H1 (cell line): Measurements from ENCODE around the gene TBC1D9B. TPM values are rescaled to one million over a fixed set of nuclear protein-coding genes. Genes with fewer than 3 reads are reported as not detected.
A peak's percentile ranks its signal among the peaks of the same experiment; 100 is the strongest.

ENCODE experiments used
- CTCF ChIA-PET: fragments of 300-600 bp; sonication (Branson Sonifier 250); formaldehyde crosslinking; loops from one replicate; lab custom pipeline; 2021; ENCODE audit not compliant: partially characterized antibody; lab: Charles Lee
- POLR2A ChIA-PET: fragments of 300-600 bp; sonication (Branson Sonifier 250); formaldehyde crosslinking; loops from one replicate; lab custom pipeline; 2021; ENCODE audit warnings: inconsistent platforms; ENCODE audit not compliant: partially characterized antibody; lab: Charles Lee
- DNase-seq, 2 experiments: peaks; one replicate each; pipeline versions ENCODE4 v3.0.0 to v3.0.0-alpha.2; 2010 to 2022; ENCODE audit warnings: low spot score in 2 of 2, low read depth in 1 of 2, mixed read lengths in 1 of 2
- FAIRE-seq: peaks from 2 replicates; lab custom pipeline; 2011; peaks lifted over from hg19 to GRCh38; lab: Jason Lieb, UNC
- H2AFZ ChIP-seq: 2 replicates; pipeline ENCODE4 v1.8.1; 2012; ENCODE audit warnings: low read length, inconsistent platforms
- H2AK5ac ChIP-seq: 2 replicates; pipeline ENCODE4 v1.6.1; 2013; ENCODE audit warnings: low read depth, low read length
- H2BK120ac ChIP-seq: replicated peaks from 2 replicates; pipeline ENCODE3; 2013; ENCODE audit warnings: low read depth, low read length, inconsistent platforms
- H2BK12ac ChIP-seq: 2 replicates; pipeline ENCODE4 v1.6.1; 2013; ENCODE audit warnings: low read depth, low read length
- H2BK15ac ChIP-seq: 2 replicates; pipeline ENCODE4 v1.6.1; 2013; ENCODE audit warnings: low read length
- H2BK20ac ChIP-seq: 2 replicates; pipeline ENCODE4 v1.6.1; 2013; ENCODE audit warnings: low read length
- H2BK5ac ChIP-seq: 2 replicates; pipeline ENCODE4 v1.6.1; 2013; ENCODE audit warnings: low read depth, low read length
- H3K14ac ChIP-seq: 2 replicates; pipeline ENCODE4 v1.6.1; 2013; ENCODE audit warnings: inconsistent platforms; ENCODE audit not compliant: insufficient read length
- H3K18ac ChIP-seq: 2 replicates; pipeline ENCODE4 v1.6.1; 2013; ENCODE audit warnings: low read length; ENCODE audit errors: extremely low read depth
- H3K23ac ChIP-seq: 2 replicates; pipeline ENCODE4 v1.6.1; 2013; ENCODE audit warnings: inconsistent platforms; ENCODE audit not compliant: insufficient read length
- H3K23me2 ChIP-seq: 2 replicates; pipeline ENCODE4 v1.6.1; 2013; ENCODE audit warnings: low read depth, low read length
- H3K27ac ChIP-seq: 2 replicates; pipeline ENCODE4 v1.6.1; 2011; ENCODE audit warnings: low read depth, low read length, inconsistent platforms
- H3K27me3 ChIP-seq, 4 experiments: replicated peaks in 1 of 4; 1 replicate in 1 of 4; 2 replicates in 3 of 4; pipeline versions ENCODE4 v1.6.1 to v1.8.1; 2011 to 2013; ENCODE audit warnings: low read length in 3 of 4, mild to moderate bottlenecking in 3 of 4, inconsistent platforms in 2 of 4, mixed read lengths in 2 of 4, moderate library complexity in 1 of 4; ENCODE audit not compliant: control insufficient read depth in 3 of 4, insufficient read depth in 3 of 4; ENCODE audit errors: extremely low read depth in 1 of 4
- H3K36me3 ChIP-seq, 4 experiments: 2 replicates each; pipeline versions ENCODE4 v1.6.1 to v1.8.1; 2011 to 2013; ENCODE audit warnings: mild to moderate bottlenecking in 4 of 4, low read length in 3 of 4, moderate library complexity in 2 of 4, control low read depth in 1 of 4, inconsistent platforms in 1 of 4; ENCODE audit not compliant: insufficient read depth in 4 of 4, control insufficient read depth in 2 of 4
- H3K4ac ChIP-seq: replicated peaks from 2 replicates; pipeline ENCODE3; 2013; ENCODE audit warnings: low read length, low read depth, mixed read lengths, inconsistent platforms; ENCODE audit not compliant: insufficient read length
- H3K4me1 ChIP-seq, 4 experiments: replicated peaks in 1 of 4; 1 replicate in 1 of 4; 2 replicates in 3 of 4; pipeline versions ENCODE4 v1.6.1 to v1.8.1; 2011 to 2013; ENCODE audit warnings: low read length in 3 of 4, inconsistent platforms in 2 of 4, mixed read lengths in 1 of 4; ENCODE audit not compliant: insufficient read depth in 4 of 4, control insufficient read depth in 3 of 4
- H3K4me2 ChIP-seq, 2 experiments: 2 replicates each; pipeline versions ENCODE4 v1.6.1 to v1.8.1; 2011 to 2013; ENCODE audit warnings: low read depth in 2 of 2, low read length in 2 of 2, control low read depth in 1 of 2, inconsistent platforms in 1 of 2, mild to moderate bottlenecking in 1 of 2; ENCODE audit not compliant: insufficient read depth in 1 of 2
- H3K4me3 ChIP-seq, 4 experiments: fragments of 200-600, 300-600 bp in 1 of 4; sonication (generic), shearing (Covaris generic), sonication (Bioruptor Twin) in 1 of 4; 2 replicates each; pipeline versions ENCODE4 v1.5.1 to v1.8.1; 2011 to 2016; ENCODE audit warnings: low read length in 4 of 4, low read depth in 3 of 4, control low read depth in 2 of 4, inconsistent platforms in 2 of 4, mild to moderate bottlenecking in 2 of 4, mixed read lengths in 1 of 4, moderate library complexity in 1 of 4; ENCODE audit not compliant: insufficient read depth in 2 of 4; ENCODE audit errors: extremely low read depth in 1 of 4
- H3K56ac ChIP-seq: replicated peaks from 2 replicates; pipeline ENCODE3; 2013; ENCODE audit warnings: low read depth, mild to moderate bottlenecking, mixed read lengths, low read length, inconsistent platforms; ENCODE audit not compliant: insufficient read length
- H3K79me1 ChIP-seq: 2 replicates; pipeline ENCODE4 v1.6.1; 2013; ENCODE audit warnings: low read depth, low read length, control low read depth
- H3K79me2 ChIP-seq, 2 experiments: 2 replicates each; pipeline versions ENCODE4 v1.6.1 to v1.8.1; 2012 to 2013; ENCODE audit warnings: low read length in 2 of 2, mild to moderate bottlenecking in 2 of 2, inconsistent platforms in 1 of 2; ENCODE audit not compliant: insufficient read depth in 2 of 2, control insufficient read depth in 1 of 2
- H3K9ac ChIP-seq, 4 experiments: replicated peaks in 1 of 4; 1 replicate in 1 of 4; 2 replicates in 3 of 4; pipeline versions ENCODE4 v1.6.1 to v1.8.1; 2011 to 2013; ENCODE audit warnings: low read depth in 3 of 4, low read length in 3 of 4, control low read depth in 2 of 4, mild to moderate bottlenecking in 2 of 4, moderate library complexity in 2 of 4, inconsistent platforms in 1 of 4; ENCODE audit errors: extremely low read depth in 1 of 4
- H3K9me3 ChIP-seq, 2 experiments: 2 replicates each; pipeline versions ENCODE4 v1.6.1 to v1.8.1; 2012 to 2013; ENCODE audit warnings: mild to moderate bottlenecking in 2 of 2, moderate library complexity in 2 of 2, control low read depth in 1 of 2, inconsistent platforms in 1 of 2, low read depth in 1 of 2, low read length in 1 of 2, mixed read lengths in 1 of 2; ENCODE audit not compliant: insufficient read depth in 2 of 2
- H4K20me1 ChIP-seq, 2 experiments: replicated peaks in 1 of 2; 2 replicates each; pipeline versions ENCODE3 to v1.8.1; 2011 to 2013; ENCODE audit warnings: inconsistent platforms in 2 of 2, low read length in 2 of 2, mild to moderate bottlenecking in 1 of 2; ENCODE audit not compliant: insufficient read depth in 2 of 2, control insufficient read depth in 1 of 2
- H4K5ac ChIP-seq: 2 replicates; pipeline ENCODE4 v1.6.1; 2013; ENCODE audit warnings: low read length, low read depth, mixed read lengths, inconsistent platforms; ENCODE audit not compliant: insufficient read length
- H4K8ac ChIP-seq: 2 replicates; pipeline ENCODE4 v1.8.0; 2013; ENCODE audit warnings: mild to moderate bottlenecking, moderate library complexity, low read length, inconsistent platforms; ENCODE audit not compliant: insufficient read depth; ENCODE audit errors: extremely low read depth
- H4K91ac ChIP-seq: replicated peaks from 2 replicates; pipeline ENCODE3; 2013; ENCODE audit warnings: low read length, mixed read lengths, inconsistent platforms; ENCODE audit not compliant: insufficient read length
- BRCA1 ChIP-seq: IDR thresholded peaks from 2 replicates; pipeline ENCODE4 v1.6.1; 2012; ENCODE audit warnings: low read depth, low read length, improper control_type of control experiment
- CBX8 ChIP-seq: fragments of 300-800, 300-1000 bp; sonication (generic); IDR thresholded peaks from 2 replicates; pipeline ENCODE4 v1.7.1; 2016; ENCODE audit warnings: low read depth, low read length, borderline replicate concordance
- FOSL1 ChIP-seq: IDR thresholded peaks from 2 replicates; pipeline ENCODE4 v1.6.1; 2011; ENCODE audit warnings: mild to moderate bottlenecking, low read depth, low read length, moderate library complexity; ENCODE audit not compliant: insufficient read depth
- GABPA ChIP-seq: IDR thresholded peaks from 2 replicates; pipeline ENCODE4 v1.6.1; 2011; ENCODE audit warnings: mild to moderate bottlenecking, low read length, moderate library complexity, borderline replicate concordance; ENCODE audit not compliant: insufficient read depth
- GTF2F1 ChIP-seq: IDR thresholded peaks from 2 replicates; pipeline ENCODE4 v1.6.1; 2012; ENCODE audit warnings: low read depth, low read length, improper control_type of control experiment, borderline replicate concordance
- HDAC2 ChIP-seq, 2 experiments: fragments of 300-600 bp in 1 of 2; sonication (generic) in 1 of 2; IDR thresholded peaks; 2 replicates each; pipeline ENCODE4 v1.6.1; 2011 to 2012; ENCODE audit warnings: low read depth in 2 of 2, low read length in 2 of 2, mild to moderate bottlenecking in 2 of 2, moderate library complexity in 2 of 2, borderline replicate concordance in 1 of 2, inconsistent platforms in 1 of 2
- NANOG ChIP-seq: IDR thresholded peaks from 2 replicates; pipeline ENCODE4 v1.6.1; 2011; ENCODE audit warnings: low read length, low read depth, mild to moderate bottlenecking, inconsistent platforms; ENCODE audit not compliant: insufficient read depth, poor library complexity, severe bottlenecking
- NRF1 ChIP-seq: IDR thresholded peaks from 2 replicates; pipeline ENCODE4 v1.6.1; 2011; ENCODE audit warnings: mild to moderate bottlenecking, low read depth, low read length, improper control_type of control experiment
- RAD21 ChIP-seq, 2 experiments: IDR thresholded peaks in 1 of 2; conservative IDR thresholded peaks in 1 of 2; 2 replicates each; pipeline ENCODE4 v1.6.1; 2011; ENCODE audit warnings: low read depth in 2 of 2, low read length in 2 of 2, improper control_type of control experiment in 1 of 2, inconsistent platforms in 1 of 2, mild to moderate bottlenecking in 1 of 2, moderate library complexity in 1 of 2
- SAP30 ChIP-seq: fragments of 300-600 bp; sonication (generic); IDR thresholded peaks from 2 replicates; pipeline ENCODE4 v1.7.1; 2012; ENCODE audit warnings: low read length, moderate library complexity, mild to moderate bottlenecking, inconsistent platforms; ENCODE audit not compliant: insufficient read depth, insufficient replicate concordance
- TBP ChIP-seq: IDR thresholded peaks from 2 replicates; pipeline ENCODE4 v1.6.1; 2011; ENCODE audit warnings: low read depth, low read length, improper control_type of control experiment
- TCF12 ChIP-seq: IDR thresholded peaks from 2 replicates; pipeline ENCODE4 v1.6.1; 2011; ENCODE audit warnings: low read depth, mild to moderate bottlenecking, low read length
- ZNF274 ChIP-seq: IDR thresholded peaks from 2 replicates; pipeline ENCODE4 v1.7.0; 2012; ENCODE audit warnings: low read length, borderline replicate concordance; ENCODE audit errors: extremely low read depth
- WGBS, 2 experiments: shearing (Covaris generic) in 1 of 2; methylation state at CpG; one replicate each; pipeline versions ENCODE4 v1.1.6 to v1.1.7; 2013 to 2015; ENCODE audit warnings: low lambda C conversion rate in 2 of 2, mixed read lengths in 2 of 2, inconsistent platforms in 1 of 2, low coverage in 1 of 2, missing lambda C conversion rate in 1 of 2; ENCODE audit not compliant: insufficient replicate concordance in 2 of 2, insufficient coverage in 1 of 2, insufficient read length in 1 of 2; ENCODE audit errors: extremely low coverage in 1 of 2, missing lambda C conversion rate in 1 of 2; 5-methylcytosine and 5-hydroxymethylcytosine counted together
- polyA plus RNA-seq, 7 experiments: library from polyadenylated mRNA; depleted of rRNA in 3 of 7; stranded (reverse) in 5 of 7; unstranded in 2 of 7; fragments of >200 nt in 5 of 7; fragments of 200-250 nt in 2 of 7; gene quantifications; 1 replicate in 5 of 7; 2 replicates in 1 of 7; 4 replicates in 1 of 7; pipeline versions ENCODE4 v1.2.1 to v1.2.3, GENCODE V29; 2011 to 2013; ENCODE audit warnings: missing spikeins in 2 of 7, mixed read lengths in 2 of 7
- total RNA-seq: library from RNA; stranded (reverse); fragmentation: NEBNext Ultra II Directional; extraction: Animal tissue kit (Norgen Biotek cat#: 25700); gene quantifications from 2 replicates; pipeline ENCODE4 v1.2.1, GENCODE V29; 2021

TBC1D9B gene
- total and polyA plus RNA-seq, 2 of the 8 experiments (the other 6 are each of a cell fraction or from before 2014, with no cell fraction given): 33.6 to 57.1 TPM

DNA sequence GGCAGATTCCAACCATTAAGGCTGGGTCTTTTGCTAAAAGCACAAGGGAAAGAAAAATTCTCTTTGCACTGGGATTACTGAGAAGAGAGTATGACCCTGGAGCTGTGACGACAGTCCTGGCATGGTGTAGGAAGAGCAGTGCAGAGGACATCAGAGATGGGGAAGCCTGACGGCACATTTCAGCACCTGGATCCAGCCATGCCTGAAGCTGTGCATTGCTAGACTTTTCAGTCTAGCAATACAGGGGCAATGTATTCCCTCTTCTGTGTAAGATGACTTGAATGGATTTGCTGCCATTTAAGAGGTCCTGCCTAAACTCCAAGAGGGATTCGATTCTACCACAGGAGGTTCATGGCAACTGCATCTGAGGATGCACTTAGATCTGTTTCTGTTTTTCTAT, 36.7 kb downstream of the TBC1D9B start:
- CTCF ChIA-PET: interaction anchor here (0.9 to 8.0 kb wide), 17 partner anchors 9 to 69 kb away, joined by 3 to 67 read pairs (median 5); partner anchors contain the start of genes MRNIP and TBC1D9B
- TF ChIP-seq TBP: no peak
- TF ChIP-seq HDAC2 (IDR thresholded peaks at IDR 0.05; ENCODE audit: borderline replicate concordance in 1 of 2, low read depth in 2 of 2, low read length in 2 of 2): no peak
- no peak for TF ChIP-seq FOSL1
- TF ChIP-seq SAP30: no peak
- TF ChIP-seq GTF2F1: no peak
- no peak for TF ChIP-seq TCF12
- no peak for TF ChIP-seq NANOG
- TF ChIP-seq NRF1: no peak
- TF ChIP-seq CBX8: no peak
- no peak for TF ChIP-seq ZNF274
- TF ChIP-seq BRCA1: no peak
- no peak for TF ChIP-seq GABPA
- TF ChIP-seq RAD21 (IDR thresholded peaks at IDR 0.05 in 1 of 2, conservative IDR thresholded peaks at IDR 0.05 in 1 of 2; ENCODE audit: low read depth in 2 of 2, low read length in 2 of 2): no peak

More for the DNA sequence above, 36.7 kb downstream of the TBC1D9B start:
- H4K91ac ChIP-seq: no peak overlapping the region
- H3K36me3 ChIP-seq: peaks cover 3 to 15% (median 5%) of the 10 kb centered on the region in 4 experiments; a peak in 5 of 8 replicates
- H4K8ac ChIP-seq: no peak overlapping the region
- no peak overlapping the region for H2AK5ac ChIP-seq
- no peaks in the 10 kb centered on the region for H3K27me3 ChIP-seq
- H3K23ac ChIP-seq: no peak overlapping the region
- H2BK5ac ChIP-seq: 0 out of 2 replicates have a peak overlapping the region, but pooled peaks have one; percentile 37
- no peak overlapping the region for H3K18ac ChIP-seq
- no peak overlapping the region for H2BK120ac ChIP-seq
- no peak overlapping the region for H2BK15ac ChIP-seq
- H2BK20ac ChIP-seq: no peak overlapping the region
- H3K9me3 ChIP-seq: no peaks in the 10 kb centered on the region
- no peak overlapping the region for H3K4me2 ChIP-seq
- no peak overlapping the region for H3K9ac ChIP-seq
- no peak overlapping the region for H3K27ac ChIP-seq
- H3K14ac ChIP-seq: no peak overlapping the region
- H4K5ac ChIP-seq: no peak overlapping the region
- H2AFZ ChIP-seq: no peak overlapping the region
- no peaks in the 10 kb centered on the region; a peak in 1 of 7 replicates for H3K4me1 ChIP-seq
- H3K4me3 ChIP-seq: no peak overlapping the region
- DNase-seq (no peak), FAIRE-seq (no peak)
- H3K23me2 ChIP-seq: no peaks in the 10 kb centered on the region
- H3K4ac ChIP-seq: no peak overlapping the region
- H3K56ac ChIP-seq: no peak overlapping the region
- H2BK12ac ChIP-seq: no peak overlapping the region
- POLR2A ChIA-PET: interaction anchor here (0.9 to 2.5 kb wide), 7 partner anchors 9 to 74 kb away, joined by 3 to 11 read pairs (median 5); partner anchors contain the start of gene SQSTM1
- no peaks in the 10 kb centered on the region for H3K79me1 ChIP-seq
- peaks cover 0 to 4% of the 10 kb centered on the region in 2 experiments for H4K20me1 ChIP-seq
- 90% methylated on average over 3 of the region's 3 CpGs; no CpG with 5 or more reads in 1 of the 2 experiments for WGBS, 2 experiments
- H3K79me2 ChIP-seq: no peaks in the 10 kb centered on the region
